Measurements from ENCODE around the gene NOA1.
A peak's percentile ranks its signal among the peaks of the same experiment; 100 is the strongest.

The NOA1 gene

DNA sequence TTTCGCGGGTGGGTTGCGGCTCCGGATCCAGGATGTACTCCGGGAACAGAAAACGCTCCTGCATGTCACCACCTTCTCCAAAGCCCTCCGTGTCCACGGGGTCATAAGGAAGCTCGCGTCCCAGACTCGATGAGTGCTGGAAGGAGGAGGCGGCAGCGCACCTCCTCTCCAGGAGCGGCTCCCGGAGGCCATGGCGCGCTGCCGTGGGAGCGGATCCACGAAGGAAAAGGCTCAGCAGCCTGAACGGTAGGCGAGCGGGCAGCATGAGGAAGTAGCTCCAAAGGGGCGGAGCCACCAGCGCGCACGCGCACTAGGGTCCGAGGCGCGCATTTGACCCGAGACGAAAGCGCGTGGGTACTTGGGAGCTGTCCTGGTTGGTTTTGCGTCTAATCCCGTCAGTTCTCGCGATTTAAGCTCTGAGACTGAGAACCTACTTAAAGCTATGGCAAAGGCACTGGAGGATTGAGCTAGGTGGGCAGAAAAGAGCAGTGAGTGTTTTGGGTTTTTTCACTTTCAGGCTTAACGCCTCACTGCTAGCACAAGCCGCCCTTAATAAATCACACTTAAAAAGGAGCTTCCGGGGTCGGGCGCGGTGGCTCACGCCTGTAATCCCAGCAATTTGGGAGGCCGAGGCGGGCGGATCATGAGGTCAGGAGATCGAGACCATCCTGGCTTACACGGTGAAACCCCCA is at the start of gene NOA1:
Gene NOA1, minus strand, starts transcription at position 286 of the 692 bp plus-strand sequence. Its CDS starts 21 bp downstream, at position 265.
- Mint-ChIP-seq H3K4me1 (peaks cover 57% of the 10 kb centered on the region), H3K27ac (peak within 1 kb of the TSS; percentile 96 to 99)
- ATAC-seq: peak; percentile 88

DNA sequence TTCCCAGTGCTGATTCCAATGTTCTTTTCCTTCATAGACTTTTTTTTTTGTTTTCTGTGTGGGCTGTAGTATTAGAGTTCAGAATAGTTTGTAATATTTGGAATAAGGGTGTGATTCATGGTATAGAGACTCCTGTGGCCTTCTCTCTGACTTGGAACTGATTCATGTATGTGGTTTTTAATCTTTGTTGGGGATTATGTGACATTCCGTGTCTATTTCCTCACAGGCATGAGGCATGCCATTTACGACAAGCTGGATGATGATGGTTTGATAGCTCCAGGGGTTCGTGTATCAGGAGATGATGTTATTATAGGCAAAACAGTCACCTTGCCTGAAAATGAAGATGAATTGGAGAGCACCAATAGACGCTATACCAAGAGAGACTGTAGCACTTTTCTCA is 45.7 kb upstream of the NOA1 start:
- Mint-ChIP-seq H3K27ac (no peak overlapping the region), H3K4me1 (peaks cover 4% of the 10 kb centered on the region), H3K4me3 (no peak overlapping the region), H3K27me3 (no peaks in the 10 kb centered on the region), H3K9me3 (no peaks in the 10 kb centered on the region)
- ATAC-seq (no peak), DNase-seq (no peak)

More for the DNA sequence above, at the start of gene NOA1:
- Mint-ChIP-seq H3K27me3 (no peaks in the 10 kb centered on the region), H3K9me3 (peaks cover 6 to 12% of the 10 kb centered on the region in 2 donors), H3K4me3 (peak within 1 kb of the TSS; percentile 94 to 100)
- peak; percentile 98 for DNase-seq

DNA sequence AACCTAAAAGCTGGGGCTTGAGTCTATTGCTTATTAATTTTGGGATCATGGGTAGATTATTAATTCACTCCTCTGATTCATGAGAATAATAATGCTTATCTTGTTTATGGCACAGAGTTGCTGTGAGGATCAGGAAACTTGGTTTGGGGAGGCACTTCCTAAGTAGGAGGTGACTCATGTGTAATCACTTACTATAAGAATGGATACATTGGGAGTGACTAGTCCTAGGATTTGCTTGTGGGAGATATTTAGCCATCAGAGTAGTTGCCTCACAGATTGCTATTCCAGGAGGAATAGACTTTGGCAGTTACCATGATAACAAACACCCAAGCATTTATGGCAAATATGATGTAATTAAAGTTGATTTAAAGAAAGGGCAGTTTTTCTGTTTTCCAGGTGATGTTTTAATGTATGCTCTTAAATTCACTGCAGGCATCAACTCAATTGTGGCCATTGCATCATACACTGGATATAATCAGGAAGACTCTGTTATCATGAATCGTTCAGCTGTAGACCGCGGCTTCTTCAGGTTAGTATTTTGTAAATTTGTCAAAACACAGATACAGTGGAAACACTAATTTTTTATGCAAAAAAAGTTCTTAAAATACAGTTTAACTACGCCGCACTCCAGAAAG is 43.2 kb upstream of the NOA1 start:
- Mint-ChIP-seq H3K9me3 (no peaks in the 10 kb centered on the region), H3K27ac (peak overlapping the region in 1 of 2 donors; percentile 22), H3K4me3 (no peak overlapping the region), H3K27me3 (no peaks in the 10 kb centered on the region), H3K4me1 (no peaks in the 10 kb centered on the region)
- ATAC-seq: no peak
- DNase-seq: no peak

DNA sequence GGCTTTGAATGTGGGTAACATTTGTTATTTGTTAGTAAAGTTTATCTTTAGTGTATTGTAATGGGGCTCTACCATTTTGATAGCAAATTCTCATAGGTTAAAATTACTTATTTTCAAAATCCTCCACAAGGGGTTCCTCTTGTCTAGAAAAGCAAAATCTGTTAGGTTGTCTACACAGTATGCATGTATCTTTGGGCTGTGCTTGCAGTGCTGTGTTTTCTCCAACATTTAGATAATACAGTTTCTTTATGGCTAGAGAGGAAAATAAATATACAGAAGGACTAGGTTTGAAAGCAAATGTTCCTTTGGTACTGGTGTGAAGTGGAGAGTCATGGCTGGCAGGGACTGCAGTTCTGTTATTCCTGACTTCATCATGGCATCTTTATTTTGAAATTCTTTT is 41.6 kb upstream of the NOA1 start:
- Mint-ChIP-seq H3K4me3 (no peak overlapping the region), H3K4me1 (no peaks in the 10 kb centered on the region), H3K9me3 (no peaks in the 10 kb centered on the region), H3K27me3 (no peaks in the 10 kb centered on the region), H3K27ac (no peak overlapping the region)
- ATAC-seq (no peak), DNase-seq (no peak)

DNA sequence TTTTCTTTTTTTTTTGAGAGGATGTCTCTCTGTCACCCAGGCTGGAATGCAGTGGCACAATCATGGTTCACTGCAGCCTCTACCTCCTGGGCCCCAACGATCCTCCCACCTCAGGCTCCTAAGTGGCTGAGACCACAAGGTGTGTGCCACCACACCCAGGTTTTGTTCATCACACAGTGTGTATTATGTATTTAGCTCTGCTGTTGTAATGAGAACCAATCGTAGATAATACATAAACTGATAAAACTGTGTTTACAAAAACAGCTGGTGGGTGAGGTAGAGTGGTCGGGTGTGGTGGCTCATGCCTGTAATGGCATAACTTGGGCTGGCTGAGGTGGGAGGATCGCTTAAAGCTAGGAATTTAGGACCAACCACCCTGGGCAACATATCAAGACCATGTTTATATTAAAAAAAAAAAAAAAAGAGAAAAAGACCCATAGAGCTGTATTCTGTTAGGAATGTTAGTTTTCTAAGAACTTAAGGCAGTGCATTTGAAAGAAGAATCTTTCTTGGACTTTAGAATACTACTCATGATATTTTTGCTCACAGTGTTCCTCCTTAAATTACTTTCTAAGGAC is 36.2 kb upstream of the NOA1 start:
- H3K4me3 Mint-ChIP-seq: no peak overlapping the region
- H3K4me1 Mint-ChIP-seq: no peaks in the 10 kb centered on the region
- ATAC-seq (no peak), DNase-seq (no peak)
- no peak overlapping the region for H3K27ac Mint-ChIP-seq
- H3K27me3 Mint-ChIP-seq: no peaks in the 10 kb centered on the region
- H3K9me3 Mint-ChIP-seq: no peaks in the 10 kb centered on the region

DNA sequence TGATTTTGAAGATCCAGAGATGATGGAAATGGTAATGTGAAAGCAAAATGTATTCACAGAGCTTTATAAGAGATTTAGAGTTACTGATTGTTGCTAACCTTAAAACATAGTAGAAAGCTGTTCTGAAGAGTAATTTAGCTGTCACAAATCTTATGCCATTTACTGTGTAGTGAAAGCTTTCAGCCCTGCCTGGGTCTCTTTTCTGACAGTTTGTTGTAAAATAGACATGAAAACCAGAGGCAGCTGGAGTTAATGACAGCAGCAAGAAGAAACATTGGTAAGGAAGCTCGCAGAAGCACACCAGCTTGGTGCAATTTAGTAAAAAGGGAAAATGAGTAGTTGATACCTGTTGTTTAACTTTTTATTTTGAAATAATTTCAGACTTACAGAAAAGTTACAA is 22.3 kb upstream of the NOA1 start:
- Mint-ChIP-seq H3K27me3 (no peaks in the 10 kb centered on the region), H3K4me1 (peaks cover 8% of the 10 kb centered on the region), H3K4me3 (no peak overlapping the region), H3K9me3 (no peaks in the 10 kb centered on the region), H3K27ac (peak overlapping the region in 1 of 2 donors; percentile 40)
- no peak for ATAC-seq
- DNase-seq: no peak

DNA sequence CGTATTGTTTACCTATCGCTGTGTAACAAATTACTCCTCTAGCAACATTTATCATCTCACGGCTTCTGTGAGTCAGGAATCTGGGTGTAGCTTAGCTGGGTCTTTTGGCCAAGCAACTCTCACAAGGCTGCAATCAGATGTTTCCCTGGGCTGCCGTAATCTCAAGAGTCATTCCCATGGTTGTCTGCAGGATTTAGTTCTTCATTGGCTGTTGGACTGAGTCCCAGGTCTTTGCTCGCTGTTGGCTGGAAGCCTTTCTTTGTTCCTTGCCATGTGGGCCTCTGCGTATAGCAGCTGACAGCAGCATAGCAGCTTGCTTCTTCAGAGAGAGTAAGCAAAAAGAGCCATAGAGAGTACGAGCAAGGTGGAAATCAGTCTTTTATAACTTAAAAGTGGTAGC is 18.1 kb upstream of the NOA1 start:
- H3K4me1 Mint-ChIP-seq: peaks cover 23% of the 10 kb centered on the region
- no peaks in the 10 kb centered on the region for H3K27me3 Mint-ChIP-seq

DNA sequence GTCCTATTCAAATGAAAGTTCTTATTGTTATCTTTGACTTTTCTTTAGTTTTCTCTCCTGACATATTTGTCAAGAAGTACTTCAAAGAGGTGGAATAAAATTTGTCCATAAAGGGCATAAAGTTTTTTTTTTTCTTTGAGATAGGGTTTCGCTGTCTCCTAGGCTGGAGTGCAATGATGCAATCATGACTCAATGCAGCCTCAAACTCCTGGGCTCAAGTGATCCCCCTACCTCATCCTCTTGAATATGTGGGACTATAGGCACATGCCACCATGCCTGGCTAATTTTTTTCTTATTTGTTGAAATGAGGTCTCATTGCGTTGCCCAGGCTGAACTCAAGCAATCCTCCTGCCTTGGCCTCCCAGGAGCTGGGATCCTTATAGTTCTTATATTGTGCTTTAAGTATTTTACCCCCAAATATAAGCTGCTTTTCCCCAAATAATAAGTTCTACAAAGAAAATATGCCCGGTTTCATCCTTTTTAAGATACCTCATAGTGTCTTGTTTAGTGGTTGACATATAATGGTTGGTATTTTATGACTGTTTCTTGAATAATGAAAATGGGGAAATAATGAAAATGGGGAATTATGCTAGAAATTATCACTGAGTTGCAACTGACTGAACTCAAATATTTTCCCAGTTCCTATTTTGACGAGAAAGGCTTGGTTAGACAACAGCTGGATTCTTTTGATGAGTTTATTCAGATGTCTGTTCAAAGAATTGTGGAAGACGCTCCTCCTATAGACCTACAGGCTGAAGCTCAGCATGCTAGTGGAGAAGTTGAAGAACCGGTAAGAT is 12.9 kb upstream of the NOA1 start:
- Mint-ChIP-seq H3K4me1 (peaks cover 36% of the 10 kb centered on the region), H3K27me3 (no peaks in the 10 kb centered on the region), H3K4me3 (no peak overlapping the region), H3K27ac (peak overlapping the region; percentile 82 to 87), H3K9me3 (no peaks in the 10 kb centered on the region)
- no peak for ATAC-seq
- no peak for DNase-seq

More for the DNA sequence above, 18.1 kb upstream of the NOA1 start:
- DNase-seq (no peak), ATAC-seq (no peak)
- Mint-ChIP-seq H3K9me3 (no peaks in the 10 kb centered on the region), H3K4me3 (no peak overlapping the region), H3K27ac (no peak overlapping the region)

DNA sequence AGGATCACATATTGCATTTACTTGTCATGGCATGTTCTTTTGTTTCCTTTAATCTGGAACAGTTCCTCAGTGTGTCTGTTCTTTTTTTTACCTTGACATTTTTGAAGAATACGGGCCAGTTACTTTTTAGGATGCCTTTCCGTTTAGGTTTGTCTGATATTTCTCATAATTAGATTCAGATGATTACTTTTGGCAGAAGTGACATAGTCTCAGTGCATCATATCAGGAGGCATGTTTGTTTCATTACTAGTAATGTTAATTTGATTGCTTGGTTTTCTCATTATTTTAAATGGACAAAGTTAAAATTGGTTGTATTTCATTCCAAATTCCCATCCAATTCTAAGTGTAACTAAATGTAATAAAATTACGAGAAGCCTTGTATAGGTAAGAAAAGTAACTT is 9.5 kb upstream of the NOA1 start:
- H3K27ac Mint-ChIP-seq: no peak overlapping the region
- H3K4me1 Mint-ChIP-seq: peaks cover 62% of the 10 kb centered on the region
- DNase-seq (no peak), ATAC-seq (no peak)
- no peak overlapping the region for H3K4me3 Mint-ChIP-seq
- no peaks in the 10 kb centered on the region for H3K27me3 Mint-ChIP-seq
- no peaks in the 10 kb centered on the region for H3K9me3 Mint-ChIP-seq

DNA sequence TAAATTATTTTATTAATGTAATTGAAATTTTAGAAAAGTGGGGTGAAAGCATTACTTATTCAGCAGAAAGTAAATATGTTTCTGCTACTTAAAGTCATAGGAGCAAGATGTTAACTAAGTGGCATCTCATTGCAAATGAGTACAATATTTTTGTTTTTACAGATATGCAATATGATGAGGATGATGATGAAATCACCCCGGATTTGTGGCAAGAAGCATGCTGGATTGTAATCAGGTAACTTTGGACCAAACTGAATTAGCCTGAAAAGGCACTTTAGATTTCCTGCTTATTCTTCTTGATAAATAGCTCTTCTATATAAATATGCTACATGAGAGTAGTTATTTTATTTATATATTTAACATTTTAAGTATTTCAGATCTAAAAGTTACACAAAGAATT is 8.8 kb upstream of the NOA1 start:
- ATAC-seq (no peak), DNase-seq (no peak)
- H3K27ac Mint-ChIP-seq: no peak overlapping the region
- no peak overlapping the region for H3K4me3 Mint-ChIP-seq
- H3K4me1 Mint-ChIP-seq: peaks cover 62% of the 10 kb centered on the region
- H3K27me3 Mint-ChIP-seq: no peaks in the 10 kb centered on the region
- H3K9me3 Mint-ChIP-seq: no peaks in the 10 kb centered on the region

DNA sequence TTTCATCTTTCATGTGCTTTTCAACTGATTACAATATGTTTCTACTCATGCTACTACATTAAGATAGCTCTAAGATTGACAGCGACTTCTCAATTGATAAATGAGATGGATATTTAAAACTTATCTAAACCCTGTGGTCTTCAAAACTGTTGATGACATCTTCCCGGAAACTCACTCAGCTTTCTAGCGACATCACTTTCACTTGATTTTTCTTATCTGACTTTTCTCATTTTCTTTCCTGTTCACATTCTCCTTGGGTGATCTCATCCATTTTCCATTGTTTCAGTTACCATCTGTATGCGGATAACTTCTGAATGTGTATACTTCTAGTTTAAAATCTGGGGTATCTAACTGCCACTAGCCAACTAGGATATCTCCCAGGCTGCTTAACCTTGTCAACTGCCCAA is 4.4 kb upstream of the NOA1 start:
- H3K9me3 Mint-ChIP-seq: no peaks in the 10 kb centered on the region
- DNase-seq (no peak), ATAC-seq (no peak)
- H3K4me3 Mint-ChIP-seq: peak overlapping the region; percentile 68 to 94
- H3K27ac Mint-ChIP-seq: peak overlapping the region; percentile 2 to 63
- H3K4me1 Mint-ChIP-seq: peaks cover 49% of the 10 kb centered on the region
- H3K27me3 Mint-ChIP-seq: no peaks in the 10 kb centered on the region

DNA sequence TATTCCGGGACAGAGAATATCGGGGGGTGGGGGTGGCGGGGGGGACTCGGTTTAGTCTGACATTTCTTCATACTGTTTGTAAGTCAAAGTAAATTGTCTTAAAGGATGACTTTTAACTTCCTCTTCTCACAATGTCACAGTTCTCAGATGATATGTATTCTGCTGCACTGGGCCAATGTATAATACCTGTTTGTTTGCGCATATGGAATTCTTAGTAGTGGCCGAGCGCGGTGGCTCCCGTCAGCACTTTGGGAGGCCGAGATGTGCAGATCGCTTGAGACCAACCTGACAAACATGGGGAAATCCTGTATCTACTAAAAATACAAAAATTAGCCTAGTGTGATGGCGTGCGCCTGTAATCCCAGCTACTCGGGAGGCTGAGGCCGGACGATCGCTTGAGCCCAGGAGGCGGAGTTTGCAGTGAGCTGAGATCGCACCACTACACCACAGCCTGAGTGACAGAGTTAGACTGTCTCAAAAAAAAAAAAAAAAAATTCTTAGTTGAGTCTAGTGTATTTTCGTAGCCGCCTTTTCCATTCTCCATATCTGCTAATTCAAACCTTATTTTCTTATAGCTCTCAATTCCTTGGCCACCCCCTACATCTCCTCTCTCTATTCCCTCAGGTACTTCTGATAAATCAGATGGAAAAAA is 2.1 kb upstream of the NOA1 start:
- Mint-ChIP-seq H3K27me3 (no peaks in the 10 kb centered on the region), H3K9me3 (no peaks in the 10 kb centered on the region), H3K4me3 (peak overlapping the region; percentile 94 to 100), H3K27ac (peak overlapping the region; percentile 95 to 99), H3K4me1 (peaks cover 57% of the 10 kb centered on the region)
- DNase-seq: peak; percentile 40 to 68
- no peak for ATAC-seq

DNA sequence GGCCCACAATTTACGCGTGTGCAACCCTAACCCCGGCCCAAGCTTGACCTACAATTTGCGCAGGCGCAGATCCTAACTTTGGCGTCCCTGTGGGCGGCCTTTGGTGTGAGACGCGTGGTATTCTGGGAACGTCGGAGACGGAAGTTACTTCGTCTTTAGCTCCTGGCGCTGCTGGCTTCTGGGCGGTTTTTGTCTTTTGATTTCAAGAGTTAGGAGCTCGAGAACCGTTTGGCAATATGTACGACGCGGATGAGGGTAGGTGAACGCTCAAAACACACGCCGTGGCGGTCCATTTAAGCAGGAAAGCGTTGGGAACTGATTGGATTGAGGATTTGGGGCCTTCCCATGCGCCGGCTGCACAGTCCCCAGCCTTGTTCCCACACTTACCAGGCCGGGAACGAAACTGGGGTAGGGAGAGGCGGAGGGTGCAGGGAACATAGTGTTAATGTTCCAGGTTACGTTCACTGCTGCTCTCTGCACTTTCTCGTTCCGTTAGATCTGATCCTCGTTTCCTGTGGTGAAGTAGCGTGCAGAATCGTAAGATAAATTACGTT is 1.4 kb upstream of the NOA1 start, which contains the start of gene POLR2B:
Gene POLR2B, plus strand, starts transcription at position 147 of the 554 bp plus-strand sequence. Its CDS starts 90 bp downstream, at position 237.
- Mint-ChIP-seq H3K9me3 (peaks cover 3% of the 10 kb centered on the region in 2 donors), H3K4me3 (peak within 1 kb of the TSS; percentile 94 to 100), H3K27ac (peak within 1 kb of the TSS; percentile 99), H3K27me3 (no peaks in the 10 kb centered on the region), H3K4me1 (peaks cover 55% of the 10 kb centered on the region)
- DNase-seq (peak; percentile 88 to 95), ATAC-seq (peak; percentile 59)

DNA sequence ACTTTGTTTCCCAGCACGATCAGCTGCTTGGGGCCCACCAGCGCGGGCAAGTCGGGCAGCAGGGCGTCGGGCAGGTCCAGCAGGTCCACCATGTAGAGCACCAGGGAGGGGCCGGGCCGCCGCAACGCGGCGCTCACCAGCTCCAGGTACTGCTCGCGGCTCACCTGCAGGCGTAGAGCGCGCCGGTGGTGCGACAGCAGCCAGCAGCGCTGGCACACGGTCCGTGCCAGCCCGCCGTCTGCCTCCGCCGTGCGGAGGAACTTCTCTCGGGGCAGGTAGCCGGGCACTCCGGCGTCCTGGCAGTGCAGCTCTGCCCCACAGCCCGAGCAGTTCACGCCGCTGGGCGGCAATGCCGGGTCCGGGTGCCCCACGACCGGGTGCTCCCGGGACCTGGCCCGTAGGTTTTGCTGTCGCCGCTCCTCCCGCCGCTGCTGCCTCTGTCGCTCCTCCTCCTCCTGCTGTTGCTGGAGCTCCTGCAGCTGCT is 527 bp downstream of the NOA1 start:
- peak in 1 of 2 donors; percentile 58 for DNase-seq
- Mint-ChIP-seq H3K27ac (peak overlapping the region; percentile 96 to 99), H3K4me1 (peaks cover 57% of the 10 kb centered on the region), H3K4me3 (peak overlapping the region; percentile 94 to 100), H3K27me3 (no peaks in the 10 kb centered on the region), H3K9me3 (peaks cover 11 to 12% of the 10 kb centered on the region in 2 donors)
- peak; percentile 55 for ATAC-seq

Measured in stimulated activated naive CD8-positive, alpha-beta T cell treated with anti-CD3 and anti-CD28 coated beads, Interleukin-15, amount 100 ng/mL, for 72 hours (primary cell).